ENCODE data around the gene RGP1. TPM values are rescaled to one million over a fixed set of nuclear protein-coding genes. Genes with fewer than 3 reads are reported as not detected.

The RGP1 gene
- total RNA-seq, 1 donor from 2014 or later = 11.2 TPM

DNA sequence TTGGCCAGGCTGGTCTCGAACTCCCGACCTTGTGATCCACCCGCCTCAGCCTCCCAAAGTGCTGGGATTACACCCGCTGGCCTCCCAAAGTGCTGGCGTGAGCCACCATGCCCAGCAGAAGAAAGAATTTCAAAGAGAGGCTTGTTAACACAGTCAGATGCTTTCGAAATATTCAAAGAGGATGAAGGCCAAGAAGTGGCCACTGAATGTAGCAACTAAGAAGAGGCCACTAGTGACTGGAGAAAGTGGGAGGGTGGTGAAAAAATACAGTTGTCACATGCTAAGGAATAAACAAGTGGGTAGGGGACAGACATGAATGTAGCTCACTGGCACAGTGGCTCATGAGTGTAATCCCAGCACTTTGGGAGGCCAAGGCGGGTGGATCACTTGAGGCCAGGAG, 46.4 kb upstream of the RGP1 start:
- H3K9me3 Mint-ChIP-seq = no peaks in the 10 kb centered on the region
- Histone ChIP-seq H2AFZ (replicated peaks) (no peak overlapping the region), H3K4me3 (no peak overlapping the region), H3K27ac (no peak overlapping the region), H3K79me2 (ENCODE audit: low read depth) (no peaks in the 10 kb centered on the region), H4K20me1 (ENCODE audit: low read depth) (no peaks in the 10 kb centered on the region), H3K9ac (no peak overlapping the region), H3K4me2 (no peak overlapping the region), H3F3A (ENCODE audit: low read depth) (no peaks in the 10 kb centered on the region), H3K27me3 (no peaks in the 10 kb centered on the region), H3K36me3 (no peaks in the 10 kb centered on the region), H3K9me3 (ENCODE audit: low read depth) (no peaks in the 10 kb centered on the region), H3K4me1 (no peaks in the 10 kb centered on the region)
- TF ChIP-seq EZH2phosphoT487 (IDR thresholded peaks at IDR 0.05) (no peak), EZH2 (IDR thresholded peaks at IDR 0.05) (no peak)
- TF ChIP-seq, protein P1, sequence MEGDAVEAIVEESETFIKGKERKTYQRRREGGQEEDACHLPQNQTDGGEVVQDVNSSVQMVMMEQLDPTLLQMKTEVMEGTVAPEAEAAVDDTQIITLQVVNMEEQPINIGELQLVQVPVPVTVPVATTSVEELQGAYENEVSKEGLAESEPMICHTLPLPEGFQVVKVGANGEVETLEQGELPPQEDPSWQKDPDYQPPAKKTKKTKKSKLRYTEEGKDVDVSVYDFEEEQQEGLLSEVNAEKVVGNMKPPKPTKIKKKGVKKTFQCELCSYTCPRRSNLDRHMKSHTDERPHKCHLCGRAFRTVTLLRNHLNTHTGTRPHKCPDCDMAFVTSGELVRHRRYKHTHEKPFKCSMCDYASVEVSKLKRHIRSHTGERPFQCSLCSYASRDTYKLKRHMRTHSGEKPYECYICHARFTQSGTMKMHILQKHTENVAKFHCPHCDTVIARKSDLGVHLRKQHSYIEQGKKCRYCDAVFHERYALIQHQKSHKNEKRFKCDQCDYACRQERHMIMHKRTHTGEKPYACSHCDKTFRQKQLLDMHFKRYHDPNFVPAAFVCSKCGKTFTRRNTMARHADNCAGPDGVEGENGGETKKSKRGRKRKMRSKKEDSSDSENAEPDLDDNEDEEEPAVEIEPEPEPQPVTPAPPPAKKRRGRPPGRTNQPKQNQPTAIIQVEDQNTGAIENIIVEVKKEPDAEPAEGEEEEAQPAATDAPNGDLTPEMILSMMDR (IDR thresholded peaks at IDR 0.05) = no peak
- H3K27me3 Mint-ChIP-seq (ENCODE audit: insufficient read depth, low read depth) = peaks cover 4% of the 10 kb centered on the region
- DNase-seq (ENCODE audit: low spot score) = no peak
- H3K4me3 Mint-ChIP-seq = no peak overlapping the region
- no peak overlapping the region for H3K27ac Mint-ChIP-seq
- H3K4me1 Mint-ChIP-seq = no peaks in the 10 kb centered on the region
- peaks cover 33% of the 10 kb centered on the region for H3K36me3 Mint-ChIP-seq

DNA sequence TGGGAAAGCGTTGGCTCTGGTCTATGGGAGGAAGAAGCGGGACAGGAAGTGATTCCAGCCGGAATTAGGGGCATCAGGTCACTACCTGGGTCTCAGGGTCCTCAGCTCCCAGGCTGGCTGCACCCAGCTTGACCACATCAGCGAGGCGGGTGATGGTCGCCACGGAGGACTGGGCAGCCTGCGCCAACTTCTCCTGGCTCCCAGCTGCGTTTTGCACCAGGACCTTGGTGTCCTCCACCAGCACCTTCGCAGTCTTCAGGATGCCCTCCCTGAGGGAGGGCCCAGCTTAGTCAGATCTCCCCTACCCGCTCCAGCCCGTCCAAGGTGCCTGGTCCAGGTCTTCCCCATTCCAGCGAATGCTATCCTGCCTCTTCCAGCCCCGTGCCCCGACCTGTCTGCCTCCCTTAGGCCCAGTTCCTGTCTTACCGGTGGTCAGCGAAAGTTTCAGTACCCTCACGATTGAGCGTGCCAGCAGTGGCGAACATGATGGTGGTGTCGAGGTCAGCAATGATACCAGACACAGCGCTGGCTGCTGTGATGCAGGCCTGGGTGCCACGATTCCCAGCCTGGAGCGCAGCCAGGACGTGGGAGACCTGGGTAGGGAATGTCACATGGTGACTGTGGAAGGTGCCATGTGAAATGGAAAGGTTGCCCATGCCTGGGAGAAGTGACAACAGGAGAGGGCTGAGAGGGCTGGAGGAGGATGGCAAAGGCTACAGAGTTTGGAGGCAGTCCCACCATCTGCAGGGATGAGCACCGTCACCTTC, 45.0 kb upstream of the RGP1 start:
- H3K9me3 Mint-ChIP-seq = no peaks in the 10 kb centered on the region

DNA sequence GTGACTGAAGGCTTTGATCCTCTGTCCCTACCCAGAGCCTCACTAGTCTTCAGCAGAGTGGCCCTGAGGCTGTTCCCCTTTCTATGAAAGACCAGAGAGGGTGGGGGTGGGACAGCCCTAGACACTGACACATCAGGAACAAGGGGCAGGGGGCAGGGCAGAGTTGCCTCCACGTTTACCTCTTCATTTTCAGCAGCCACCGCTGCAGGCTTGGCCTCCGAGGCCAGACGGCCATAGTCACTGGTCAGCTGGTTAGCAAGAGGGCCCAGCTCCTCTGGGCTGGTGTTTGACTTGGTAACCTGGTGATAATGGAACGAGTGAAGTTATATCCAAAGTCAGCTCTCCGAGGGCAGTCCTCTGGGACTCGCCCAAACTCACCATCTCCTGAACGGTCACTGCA, 43.7 kb upstream of the RGP1 start:
- no peak overlapping the region for H3K4me3 Mint-ChIP-seq

More for the DNA sequence above, 45.0 kb upstream of the RGP1 start:
- Mint-ChIP-seq H3K27ac (no peak overlapping the region), H3K4me1 (no peaks in the 10 kb centered on the region), H3K4me3 (no peak overlapping the region), H3K27me3 (ENCODE audit: insufficient read depth, low read depth) (peaks cover 4% of the 10 kb centered on the region), H3K36me3 (peaks cover 31% of the 10 kb centered on the region)
- no peaks in the 10 kb centered on the region for H3K27me3 ChIP-seq
- no peak overlapping the region for H3K27ac ChIP-seq
- no peak overlapping the region for H3K4me3 ChIP-seq
- TF ChIP-seq, protein P1 (IDR thresholded peaks at IDR 0.05) = no peak
- TF ChIP-seq EZH2phosphoT487 (IDR thresholded peaks at IDR 0.05) (no peak), EZH2 (IDR thresholded peaks at IDR 0.05) (no peak)
- no peaks in the 10 kb centered on the region for H3K79me2 ChIP-seq (ENCODE audit: low read depth)
- no peak overlapping the region for H3K4me2 ChIP-seq
- H3K36me3 ChIP-seq = no peaks in the 10 kb centered on the region
- H3K9ac ChIP-seq = no peak overlapping the region
- DNase-seq (ENCODE audit: low spot score) = no peak
- H3F3A ChIP-seq (ENCODE audit: low read depth) = no peaks in the 10 kb centered on the region
- H3K9me3 ChIP-seq (ENCODE audit: low read depth) = no peaks in the 10 kb centered on the region
- H2AFZ ChIP-seq (replicated peaks) = no peak overlapping the region
- H4K20me1 ChIP-seq (ENCODE audit: low read depth) = no peaks in the 10 kb centered on the region
- no peaks in the 10 kb centered on the region for H3K4me1 ChIP-seq

More for the DNA sequence above, 43.7 kb upstream of the RGP1 start:
- H3K36me3 Mint-ChIP-seq = peaks cover 34% of the 10 kb centered on the region
- Histone ChIP-seq H3K27ac (no peak overlapping the region), H3K4me1 (no peaks in the 10 kb centered on the region), H3K9ac (no peak overlapping the region), H3K79me2 (ENCODE audit: low read depth) (no peaks in the 10 kb centered on the region), H3K9me3 (ENCODE audit: low read depth) (no peaks in the 10 kb centered on the region), H2AFZ (replicated peaks) (no peak overlapping the region), H3K4me2 (no peak overlapping the region), H3K27me3 (no peaks in the 10 kb centered on the region), H4K20me1 (ENCODE audit: low read depth) (no peaks in the 10 kb centered on the region), H3K36me3 (no peaks in the 10 kb centered on the region), H3K4me3 (no peak overlapping the region), H3F3A (ENCODE audit: low read depth) (no peaks in the 10 kb centered on the region)
- H3K9me3 Mint-ChIP-seq = no peaks in the 10 kb centered on the region
- no peak for DNase-seq (ENCODE audit: low spot score)
- TF ChIP-seq, protein P1 (IDR thresholded peaks at IDR 0.05) = no peak
- no peak for TF ChIP-seq EZH2 (IDR thresholded peaks at IDR 0.05)
- no peak for TF ChIP-seq EZH2phosphoT487 (IDR thresholded peaks at IDR 0.05)
- H3K4me1 Mint-ChIP-seq = no peaks in the 10 kb centered on the region
- no peak overlapping the region for H3K27ac Mint-ChIP-seq
- peaks cover 4% of the 10 kb centered on the region for H3K27me3 Mint-ChIP-seq (ENCODE audit: insufficient read depth, low read depth)

All from neural progenitor cell (in vitro differentiated cells).